Nucleus accumbens (tissue), 56 donors: ENCODE measurements around the gene SLC8A2.
"Not testable (repeated sequence)": the region's sequence is repeated elsewhere in the genome, so short reads cannot be mapped to it uniquely, and the experiment has no call there.

Source experiments
- DNase-seq, 56 donors: peaks; one replicate each; lab custom pipeline; 2025; lab: John Stamatoyannopoulos, UW

Gene SLC8A2

DNA sequence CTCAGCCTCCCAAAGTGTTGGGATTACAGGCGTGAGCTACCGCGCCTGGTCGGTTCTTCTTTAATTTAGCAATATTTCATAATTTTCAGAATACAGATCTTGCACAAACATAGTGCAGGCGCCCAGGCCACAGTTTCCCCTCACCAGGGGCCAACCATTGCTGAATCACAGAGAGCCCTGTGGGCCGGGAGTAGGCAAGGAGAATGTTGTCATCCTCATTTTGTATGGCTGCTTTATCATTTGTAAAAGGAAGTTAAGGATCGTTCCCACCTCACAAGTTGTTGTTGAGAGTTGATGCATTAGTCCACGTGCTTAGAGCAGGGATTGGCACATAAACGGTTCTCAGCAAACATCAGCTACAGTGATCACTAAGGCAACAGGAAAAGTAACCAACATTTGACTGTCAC, 82.5 kb downstream of the SLC8A2 start:
- DNase-seq, result no peak

DNA sequence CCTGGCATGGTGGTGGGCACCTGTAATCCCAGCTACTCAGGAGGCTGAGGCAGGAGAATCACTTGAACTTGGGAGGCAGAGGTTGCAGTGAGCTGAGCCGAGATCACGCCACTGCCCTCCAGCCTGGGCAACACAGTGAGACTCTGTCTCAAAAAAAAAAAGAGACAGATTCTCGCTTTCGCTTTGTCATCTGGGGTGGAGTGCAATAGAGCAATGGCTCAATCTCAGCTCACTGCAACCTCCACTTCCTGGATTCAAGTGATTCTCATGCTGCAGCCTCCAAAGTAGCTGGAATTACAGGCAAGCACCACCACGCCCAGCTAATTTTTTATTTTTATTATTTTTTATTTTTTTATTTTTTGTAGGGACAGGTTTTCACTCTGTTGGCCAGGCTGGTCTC, 83.0 kb downstream of the SLC8A2 start:
- DNase-seq, result not testable (repeated sequence)

DNA sequence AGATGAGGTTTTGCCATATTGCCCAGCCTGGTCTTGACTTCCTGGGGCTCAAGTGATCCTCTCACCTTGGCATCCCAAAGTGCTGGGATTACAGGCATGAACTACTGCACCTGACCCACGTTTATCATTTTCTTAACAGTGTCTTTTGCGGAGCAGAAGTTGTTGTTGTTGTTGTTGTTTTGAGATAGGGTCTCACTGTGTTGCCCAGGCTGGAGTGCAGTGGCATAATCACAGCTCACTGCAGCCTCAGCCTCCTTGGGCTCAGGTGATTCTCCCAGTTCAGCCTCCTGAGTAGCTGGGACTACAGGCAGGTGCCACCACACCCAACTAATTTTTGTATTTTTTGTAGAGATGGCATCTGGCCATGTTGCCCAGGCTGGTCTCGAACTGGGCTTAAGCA, 84.1 kb downstream of the SLC8A2 start:
- DNase-seq, result not testable (repeated sequence)

DNA sequence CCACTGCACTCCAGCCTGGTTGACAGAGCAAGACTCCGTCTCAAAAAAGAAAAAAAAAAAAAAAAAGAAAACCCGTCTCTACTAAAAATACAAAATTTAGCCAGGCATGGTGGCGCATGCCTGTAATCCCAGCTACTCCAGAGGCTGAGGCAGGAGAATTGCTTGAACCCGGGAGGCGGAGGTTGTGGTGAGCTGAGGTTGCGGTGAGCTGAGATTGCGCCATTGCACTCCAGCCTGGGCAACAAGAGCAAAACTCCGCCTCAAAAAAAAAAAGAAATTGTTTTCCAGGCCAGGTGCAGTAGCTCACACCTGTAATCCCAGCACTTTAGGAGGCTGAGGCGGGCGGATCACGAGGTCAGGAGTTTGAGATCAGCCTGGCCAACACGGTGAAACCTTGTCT, 85.1 kb downstream of the SLC8A2 start:
- DNase-seq, result not testable (repeated sequence)

DNA sequence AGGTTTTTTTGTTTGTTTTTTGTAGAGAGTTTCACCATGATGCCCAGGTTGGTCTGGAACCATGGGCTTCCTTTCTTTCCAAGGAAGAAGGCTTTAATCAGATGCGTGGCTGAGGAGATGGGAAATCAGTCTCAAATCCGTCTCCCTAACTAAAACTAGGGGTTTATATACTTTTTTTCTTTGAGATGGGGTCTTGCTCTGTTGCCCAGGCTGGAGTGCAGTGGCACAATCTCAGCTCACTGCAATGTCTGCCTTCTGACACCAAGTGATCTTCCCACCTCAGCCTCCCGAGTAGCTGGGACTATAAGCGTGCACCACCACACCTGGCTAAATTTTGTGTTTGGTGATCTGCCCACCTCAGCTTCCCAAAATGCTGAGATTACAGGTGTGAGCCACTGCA, 87.2 kb downstream of the SLC8A2 start:
- DNase-seq, result not testable (repeated sequence)

DNA sequence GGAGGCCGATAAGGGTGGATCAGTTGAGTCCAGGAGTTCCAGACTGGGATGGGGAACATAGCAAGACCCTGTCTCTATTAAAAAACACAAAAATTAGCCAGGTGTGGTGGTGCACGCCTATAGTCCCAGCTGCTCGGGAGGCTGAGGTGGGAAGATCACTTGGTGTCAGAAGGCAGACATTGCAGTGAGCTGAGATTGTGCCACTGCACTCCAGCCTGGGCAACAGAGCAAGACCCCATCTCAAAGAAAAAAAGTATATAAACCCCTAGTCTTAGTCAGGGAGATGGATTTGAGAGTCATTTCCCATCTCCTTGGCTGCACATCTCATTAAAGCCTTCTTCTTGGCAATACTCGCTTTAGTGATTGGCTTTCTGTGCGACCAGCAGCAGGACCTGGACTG, 87.8 kb downstream of the SLC8A2 start:
- not testable (repeated sequence) for DNase-seq

DNA sequence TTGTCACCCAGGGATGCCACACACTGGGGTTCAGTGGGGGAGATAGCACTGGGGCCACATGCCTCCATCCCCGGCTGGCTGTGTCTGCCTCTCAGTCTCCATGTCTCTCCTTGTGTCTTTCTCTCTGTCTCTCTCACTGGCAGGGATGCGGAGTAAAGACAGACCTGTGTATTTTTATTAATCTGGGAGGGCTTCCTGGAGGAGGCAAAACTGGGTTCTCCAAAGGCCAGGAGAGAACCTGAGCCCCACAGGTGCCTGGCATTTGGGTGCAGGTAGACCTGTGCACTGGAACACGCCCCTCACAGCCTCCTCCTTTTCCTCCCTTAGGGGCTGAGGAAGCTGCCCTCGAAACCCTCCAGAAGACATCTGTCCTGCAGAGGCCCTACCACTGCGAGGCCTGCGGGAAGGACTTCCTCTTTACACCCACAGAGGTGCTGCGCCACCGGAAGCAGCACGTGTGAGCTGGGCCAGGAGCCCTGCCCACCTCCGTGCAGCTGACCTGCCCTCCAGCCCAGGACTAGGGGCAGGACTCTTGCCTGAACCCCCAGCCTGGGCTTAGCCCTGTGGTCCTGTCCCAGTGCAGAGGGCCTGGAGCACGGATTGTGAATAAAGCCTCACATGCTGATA, 89.9 kb downstream of the SLC8A2 start:
- DNase-seq, result no peak

DNA sequence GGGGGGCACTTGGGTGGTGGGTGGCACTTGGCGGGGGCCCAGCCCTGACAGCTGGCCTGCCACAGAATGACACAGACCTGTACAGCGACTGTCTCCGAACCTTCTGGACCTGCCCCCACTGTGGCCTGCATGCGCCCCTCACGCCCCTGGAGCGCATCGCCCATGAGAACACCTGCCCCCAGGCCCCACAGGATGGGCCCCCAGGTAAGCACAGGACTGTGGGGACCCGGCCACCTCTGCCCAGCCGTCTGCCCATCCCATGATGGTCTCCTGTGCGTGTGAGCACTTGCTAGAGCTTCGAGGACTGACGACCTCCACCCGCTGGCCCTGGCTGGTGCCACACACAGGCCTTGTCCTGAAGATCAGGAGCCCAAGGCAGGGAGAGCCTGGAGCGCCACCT, 90.6 kb downstream of the SLC8A2 start:
- no peak for DNase-seq

DNA sequence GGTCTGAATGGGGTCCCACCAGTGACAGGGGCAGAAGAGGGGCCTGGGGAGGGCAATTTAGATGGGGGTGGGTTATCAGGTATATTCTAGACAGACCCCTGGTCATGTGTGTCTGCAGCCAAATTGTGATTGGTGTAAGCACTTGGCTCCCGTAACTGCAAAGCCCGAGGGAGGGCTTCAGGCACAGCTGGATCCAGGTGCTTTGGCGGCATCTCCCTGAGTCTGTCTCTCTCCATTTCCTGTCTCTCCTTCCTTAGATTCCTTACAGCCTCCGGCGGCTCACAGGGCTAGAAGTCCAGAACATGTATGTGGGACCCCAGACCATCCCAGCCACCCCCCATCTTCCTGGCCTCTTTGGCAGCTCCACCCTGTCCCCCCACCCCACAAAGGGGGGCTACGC, 91.1 kb downstream of the SLC8A2 start:
- DNase-seq, result no peak

DNA sequence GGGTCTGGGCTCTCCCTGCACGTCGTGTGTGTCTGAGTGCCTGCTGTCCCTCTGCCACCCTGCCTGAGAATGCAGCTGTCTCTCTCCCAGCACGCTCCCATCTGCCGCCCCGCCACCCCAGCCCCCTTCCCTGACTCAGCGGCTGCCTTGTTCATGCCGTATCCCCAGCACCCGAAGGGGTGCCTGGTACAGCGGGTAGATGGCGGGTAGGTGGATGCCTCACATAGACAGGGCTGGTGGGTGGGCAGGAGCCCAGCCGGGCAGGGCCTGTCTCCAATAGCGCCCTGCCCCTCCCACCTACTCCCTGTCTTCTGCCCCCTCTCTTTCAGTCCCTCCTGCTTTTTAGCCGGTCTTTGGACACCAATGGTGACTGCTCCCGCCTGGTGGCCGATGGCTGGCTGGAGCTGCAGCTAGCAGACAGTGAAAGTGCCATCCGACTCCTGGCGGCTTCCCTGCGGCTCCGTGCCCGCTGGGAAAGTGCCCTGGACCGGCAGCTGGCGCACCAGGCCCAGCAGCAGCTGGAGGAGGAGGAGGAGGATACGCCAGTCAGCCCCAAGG, 92.2 kb downstream of the SLC8A2 start:
- DNase-seq, result peak in 51 of 56 donors; percentile 10 to 88 (median 64)

DNA sequence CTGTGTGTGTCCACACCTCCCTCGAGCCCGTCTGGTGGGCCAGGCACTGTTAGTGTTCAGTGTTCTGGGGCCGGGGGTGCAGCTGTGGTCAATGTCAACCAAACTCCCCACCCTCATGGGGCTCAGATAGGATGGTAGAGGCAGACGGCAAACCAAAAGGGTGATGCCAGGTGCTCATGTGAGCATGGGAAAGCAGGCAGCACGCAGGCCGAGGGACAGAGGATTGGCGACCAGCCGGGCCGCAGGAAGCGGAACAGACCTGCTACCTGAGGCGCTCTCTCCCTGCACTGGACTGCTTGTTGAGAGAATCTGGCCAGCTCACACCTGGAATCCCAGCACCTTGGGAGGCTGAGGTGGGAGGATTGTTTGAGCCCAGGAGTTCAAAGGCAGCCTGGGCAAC, 93.4 kb downstream of the SLC8A2 start:
- no peak for DNase-seq
